ENCODE results near the gene PCLO. TPM values are rescaled to one million over a fixed set of nuclear protein-coding genes. Genes with fewer than 3 reads are reported as not detected.
"Not testable (repeated sequence)": the region's sequence is repeated elsewhere in the genome, so short reads cannot be mapped to it uniquely, and the experiment has no call there.

PCLO gene
- total RNA-seq, 1 donor from 2014 or later, result 5.3 TPM

DNA sequence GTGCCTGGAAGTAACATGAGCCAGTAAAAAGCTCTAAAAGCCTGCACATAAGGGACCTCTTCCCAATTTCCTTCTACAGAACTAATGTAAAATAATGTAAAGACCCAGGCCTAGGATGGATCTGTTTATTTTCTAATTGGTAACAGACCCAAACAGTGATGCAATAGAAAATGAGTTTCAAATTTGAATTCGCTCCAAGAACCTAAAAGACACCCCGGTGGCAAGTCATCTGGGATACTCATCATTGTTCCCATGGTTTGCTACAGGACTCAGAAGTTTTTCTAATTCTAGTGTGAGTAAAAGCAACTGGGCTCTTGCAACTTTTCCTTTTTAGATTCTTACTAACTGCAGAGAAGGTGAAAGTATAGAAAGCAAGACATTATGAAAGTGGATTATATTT is 447.8 kb downstream of the PCLO start:
- no peak for DNase-seq (ENCODE audit: low spot score in 2 of 2, unreplicated experiment in 2 of 2)
- TF ChIP-seq, protein P1, sequence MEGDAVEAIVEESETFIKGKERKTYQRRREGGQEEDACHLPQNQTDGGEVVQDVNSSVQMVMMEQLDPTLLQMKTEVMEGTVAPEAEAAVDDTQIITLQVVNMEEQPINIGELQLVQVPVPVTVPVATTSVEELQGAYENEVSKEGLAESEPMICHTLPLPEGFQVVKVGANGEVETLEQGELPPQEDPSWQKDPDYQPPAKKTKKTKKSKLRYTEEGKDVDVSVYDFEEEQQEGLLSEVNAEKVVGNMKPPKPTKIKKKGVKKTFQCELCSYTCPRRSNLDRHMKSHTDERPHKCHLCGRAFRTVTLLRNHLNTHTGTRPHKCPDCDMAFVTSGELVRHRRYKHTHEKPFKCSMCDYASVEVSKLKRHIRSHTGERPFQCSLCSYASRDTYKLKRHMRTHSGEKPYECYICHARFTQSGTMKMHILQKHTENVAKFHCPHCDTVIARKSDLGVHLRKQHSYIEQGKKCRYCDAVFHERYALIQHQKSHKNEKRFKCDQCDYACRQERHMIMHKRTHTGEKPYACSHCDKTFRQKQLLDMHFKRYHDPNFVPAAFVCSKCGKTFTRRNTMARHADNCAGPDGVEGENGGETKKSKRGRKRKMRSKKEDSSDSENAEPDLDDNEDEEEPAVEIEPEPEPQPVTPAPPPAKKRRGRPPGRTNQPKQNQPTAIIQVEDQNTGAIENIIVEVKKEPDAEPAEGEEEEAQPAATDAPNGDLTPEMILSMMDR (IDR thresholded peaks at IDR 0.05; ENCODE audit: unreplicated experiment), result no peak
- no peaks in the 10 kb centered on the region for H3K27me3 Mint-ChIP-seq (ENCODE audit: low read depth)
- H3K4me1 Mint-ChIP-seq, result no peaks in the 10 kb centered on the region
- no peak overlapping the region for H3K4me3 Mint-ChIP-seq
- no peaks in the 10 kb centered on the region for H3K9me3 Mint-ChIP-seq
- H3K36me3 Mint-ChIP-seq, result no peaks in the 10 kb centered on the region
- no peak overlapping the region for H3K27ac Mint-ChIP-seq

DNA sequence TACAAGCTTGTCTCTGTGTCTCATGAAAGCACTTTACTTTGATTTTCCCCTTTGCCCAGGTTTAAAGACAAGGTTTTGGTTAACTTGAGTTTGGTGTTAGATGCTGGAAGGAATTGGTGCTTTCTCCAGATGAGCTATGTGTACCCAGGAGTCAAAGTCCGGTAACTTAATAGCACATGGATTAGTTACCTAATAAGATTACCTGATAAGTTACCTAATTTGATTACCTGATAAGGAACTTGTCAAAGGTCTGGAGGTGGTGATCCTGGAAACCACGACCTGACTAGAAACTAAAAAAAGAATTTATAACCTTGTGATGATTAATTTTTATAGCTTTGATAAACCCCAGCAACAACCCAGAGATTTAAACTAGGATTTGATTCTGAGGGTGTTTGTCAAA is 449.2 kb downstream of the PCLO start:
- H3K36me3 Mint-ChIP-seq, result no peaks in the 10 kb centered on the region
- no peak for DNase-seq (ENCODE audit: low spot score in 2 of 2, unreplicated experiment in 2 of 2)
- H3K9me3 Mint-ChIP-seq, result no peaks in the 10 kb centered on the region
- H3K27me3 Mint-ChIP-seq (ENCODE audit: low read depth), result no peaks in the 10 kb centered on the region
- H3K4me3 Mint-ChIP-seq, result no peak overlapping the region
- no peak overlapping the region for H3K27ac Mint-ChIP-seq
- no peaks in the 10 kb centered on the region for H3K4me1 Mint-ChIP-seq
- TF ChIP-seq, protein P1 (IDR thresholded peaks at IDR 0.05; ENCODE audit: unreplicated experiment), result no peak

DNA sequence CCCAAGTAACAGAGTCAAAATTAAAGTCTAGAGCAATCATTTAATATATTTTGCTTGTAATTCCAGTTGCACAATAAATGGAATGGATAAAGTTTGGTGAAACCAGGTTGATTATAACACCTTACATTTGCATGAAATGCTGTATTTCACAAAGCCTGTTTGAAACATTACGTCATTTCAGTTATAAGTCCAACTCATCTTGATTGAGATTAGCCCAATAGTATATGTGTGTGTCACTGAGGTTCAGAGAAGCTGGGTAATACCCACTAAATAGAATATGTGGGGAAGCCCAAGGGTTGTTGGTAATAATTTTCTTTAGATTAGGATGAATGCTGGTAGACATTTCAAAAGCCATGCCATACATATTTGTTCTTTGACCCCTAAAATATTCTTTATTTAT is 456.3 kb downstream of the PCLO start:
- not testable (repeated sequence) for H3K9me3 Mint-ChIP-seq; H3K4me1 Mint-ChIP-seq; H3K36me3 Mint-ChIP-seq; H3K27me3 Mint-ChIP-seq (ENCODE audit: low read depth); H3K27ac Mint-ChIP-seq; H3K4me3 Mint-ChIP-seq; DNase-seq (ENCODE audit: low spot score in 2 of 2, unreplicated experiment in 2 of 2)

DNA sequence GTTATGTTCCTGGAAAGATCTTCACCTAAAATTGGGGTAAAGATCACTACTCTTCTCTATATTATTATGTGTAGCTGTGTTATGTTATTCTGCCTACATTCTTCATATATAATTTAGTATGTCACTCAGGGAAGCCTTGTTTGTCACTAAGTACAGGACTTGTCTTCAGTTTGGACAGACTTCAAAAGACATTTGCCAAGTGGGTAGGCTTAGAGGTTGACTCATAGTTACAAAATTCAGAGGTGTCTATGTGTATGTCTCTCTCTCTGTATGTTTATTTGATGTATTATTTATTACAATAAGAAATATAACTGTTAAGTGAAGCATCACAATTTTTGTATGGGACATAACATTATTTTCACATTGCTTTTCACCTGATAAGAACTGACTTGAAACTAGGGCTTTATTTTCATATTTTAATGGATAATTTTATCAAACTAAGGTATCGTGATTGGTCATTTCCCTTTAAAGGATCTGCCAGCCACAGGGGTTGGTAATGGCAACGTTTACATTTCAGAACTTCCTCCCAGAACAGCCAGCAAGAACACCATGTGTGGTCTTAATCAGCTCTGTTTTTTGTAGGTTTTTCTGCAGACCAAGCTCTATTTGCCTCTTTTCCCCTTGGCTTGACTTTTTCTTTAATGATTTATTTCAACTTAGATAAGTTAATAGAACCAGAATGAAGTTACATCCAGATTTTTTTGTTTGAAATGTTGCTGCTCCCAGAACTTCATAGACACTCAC is 457.0 kb downstream of the PCLO start:
- Mint-ChIP-seq H3K9me3 (no peaks in the 10 kb centered on the region), H3K4me3 (no peak overlapping the region), H3K27me3 (ENCODE audit: low read depth) (no peaks in the 10 kb centered on the region), H3K4me1 (no peaks in the 10 kb centered on the region), H3K36me3 (no peaks in the 10 kb centered on the region), H3K27ac (no peak overlapping the region)
- DNase-seq (ENCODE audit: low spot score in 2 of 2, unreplicated experiment in 2 of 2), result no peak
- TF ChIP-seq, protein P1 (IDR thresholded peaks at IDR 0.05; ENCODE audit: unreplicated experiment), result no peak

DNA sequence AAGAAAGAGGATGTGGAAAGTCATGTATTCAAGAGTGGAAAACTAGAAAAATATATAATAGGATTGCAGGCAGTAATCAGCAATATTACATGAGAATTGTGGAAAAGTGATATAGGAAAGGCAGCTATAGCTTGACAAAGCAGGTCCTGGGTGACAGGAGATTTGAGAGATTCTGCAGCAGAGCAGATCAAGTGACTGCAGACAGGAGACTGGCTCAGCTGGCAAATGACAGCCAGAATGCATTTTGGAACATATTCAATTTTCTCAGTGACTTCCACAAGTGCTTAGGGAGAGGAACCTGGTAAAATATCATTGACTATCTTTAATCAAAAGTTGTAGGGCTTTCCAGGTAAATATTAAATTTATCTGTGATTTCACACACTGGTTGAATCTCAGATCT is 458.6 kb downstream of the PCLO start:
- Mint-ChIP-seq H3K36me3 (no peaks in the 10 kb centered on the region), H3K4me1 (no peaks in the 10 kb centered on the region), H3K27me3 (ENCODE audit: low read depth) (no peaks in the 10 kb centered on the region), H3K9me3 (no peaks in the 10 kb centered on the region), H3K4me3 (no peak overlapping the region), H3K27ac (no peak overlapping the region)
- DNase-seq (ENCODE audit: low spot score in 2 of 2, unreplicated experiment in 2 of 2), result no peak
- TF ChIP-seq, protein P1 (IDR thresholded peaks at IDR 0.05; ENCODE audit: unreplicated experiment), result no peak

Measured in mesothelial cell of epicardium (in vitro differentiated cells).